Regular cardiac myocyte (primary cell): ENCODE data around the gene LRRC3C. TPM values are rescaled to one million over a fixed set of nuclear protein-coding genes. Genes with fewer than 3 reads are reported as not detected.

ENCODE experiments used
- total RNA-seq: library from RNA; depleted of rRNA; stranded (reverse); fragments of >200 nt; gene quantifications from 2 replicates; pipeline ENCODE4 v1.2.3, GENCODE V29; 2014

Gene LRRC3C, protein sequence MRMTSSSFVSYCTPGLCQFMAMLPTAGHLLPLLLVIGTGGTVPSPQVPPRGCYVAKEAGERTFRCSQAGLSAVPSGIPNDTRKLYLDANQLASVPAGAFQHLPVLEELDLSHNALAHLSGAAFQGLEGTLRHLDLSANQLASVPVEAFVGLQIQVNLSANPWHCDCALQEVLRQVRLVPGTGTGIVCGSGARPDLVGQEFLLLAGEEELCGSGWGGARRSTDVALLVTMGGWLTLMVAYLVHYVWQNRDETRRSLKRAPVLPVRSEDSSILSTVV
- total RNA-seq = not detected in 2 replicates

DNA sequence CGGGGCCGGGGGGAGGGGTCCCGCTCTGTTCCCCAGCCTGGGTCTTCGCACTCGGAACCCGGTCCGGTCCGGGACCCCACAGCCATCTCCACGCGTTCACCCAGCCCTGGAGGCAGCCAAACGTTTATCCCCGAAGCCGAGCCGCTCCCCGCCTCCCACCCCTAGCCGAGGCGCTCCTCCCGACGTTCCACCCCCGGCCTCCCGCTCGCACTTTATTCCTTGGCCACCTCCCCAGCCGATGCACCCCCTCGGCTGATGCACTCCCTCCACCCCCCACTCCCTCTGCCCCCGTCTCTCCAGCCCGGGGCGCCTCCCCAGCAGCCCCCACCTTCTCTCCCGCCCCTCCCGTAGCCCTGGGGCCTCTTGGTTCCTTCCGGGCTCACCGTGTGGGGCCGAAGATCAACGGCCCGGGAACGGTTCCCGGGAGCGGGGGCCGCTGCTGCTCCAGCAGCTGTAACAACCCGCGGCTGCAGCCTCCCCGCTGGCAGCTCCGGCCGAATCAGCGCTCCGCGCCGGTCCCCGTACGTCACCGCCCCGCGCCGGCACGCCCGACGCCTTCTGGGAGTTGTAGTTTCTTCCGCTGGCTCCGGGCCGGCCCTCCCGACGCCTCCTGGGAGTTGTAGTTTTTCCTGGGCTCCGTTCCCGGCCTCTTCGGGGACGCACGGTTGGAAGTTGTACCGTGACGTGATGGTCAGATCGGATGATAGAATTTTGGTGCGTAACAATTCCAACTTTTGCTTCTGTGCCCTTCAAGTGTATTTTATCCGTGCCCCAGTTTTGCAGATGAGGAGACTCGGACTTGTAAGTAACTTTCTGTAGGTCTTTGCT lies at the start of gene LRRC3C, which contains the start of gene ORMDL3:
Gene LRRC3C, plus strand, starts transcription at position 632 of the 828 bp plus-strand sequence. CDS start 13,792 bp downstream, outside the sequence.
Gene ORMDL3, minus strand, starts transcription at position 501 of the 828 bp plus-strand sequence. CDS start 3,398 bp downstream, outside the sequence.

DNA sequence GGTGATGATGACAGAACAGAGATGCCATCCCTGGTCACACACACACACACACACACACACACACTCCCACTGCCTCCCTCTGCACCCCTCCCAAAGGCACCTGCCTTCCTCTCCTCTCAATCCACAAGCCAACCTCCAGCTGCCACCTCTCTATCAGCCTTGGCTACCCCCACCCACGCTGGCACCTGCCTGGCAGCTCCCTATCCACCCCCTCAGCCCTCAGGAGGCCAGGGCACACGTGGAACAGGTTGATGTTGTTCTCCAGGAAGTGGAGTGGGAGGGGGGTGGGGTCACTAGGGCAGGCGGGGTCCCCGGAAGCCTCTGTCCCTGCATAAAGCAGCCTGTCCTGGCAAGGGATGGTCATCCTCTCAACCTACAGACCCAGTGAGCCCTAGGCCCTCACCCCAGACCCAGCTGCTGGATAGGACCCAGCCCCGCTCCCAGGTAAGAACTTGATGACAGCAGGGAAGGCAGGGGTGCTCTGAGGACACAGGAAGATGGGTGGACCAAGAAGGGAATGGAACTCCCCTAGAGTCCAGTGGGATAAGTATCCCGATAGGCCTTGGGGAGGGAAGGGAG lies 35.2 kb downstream of the LRRC3C start, which contains the start of gene GSDMA:
Gene GSDMA, plus strand, starts transcription at position 363 of the 579 bp plus-strand sequence. CDS start 2,684 bp downstream, outside the sequence.

DNA sequence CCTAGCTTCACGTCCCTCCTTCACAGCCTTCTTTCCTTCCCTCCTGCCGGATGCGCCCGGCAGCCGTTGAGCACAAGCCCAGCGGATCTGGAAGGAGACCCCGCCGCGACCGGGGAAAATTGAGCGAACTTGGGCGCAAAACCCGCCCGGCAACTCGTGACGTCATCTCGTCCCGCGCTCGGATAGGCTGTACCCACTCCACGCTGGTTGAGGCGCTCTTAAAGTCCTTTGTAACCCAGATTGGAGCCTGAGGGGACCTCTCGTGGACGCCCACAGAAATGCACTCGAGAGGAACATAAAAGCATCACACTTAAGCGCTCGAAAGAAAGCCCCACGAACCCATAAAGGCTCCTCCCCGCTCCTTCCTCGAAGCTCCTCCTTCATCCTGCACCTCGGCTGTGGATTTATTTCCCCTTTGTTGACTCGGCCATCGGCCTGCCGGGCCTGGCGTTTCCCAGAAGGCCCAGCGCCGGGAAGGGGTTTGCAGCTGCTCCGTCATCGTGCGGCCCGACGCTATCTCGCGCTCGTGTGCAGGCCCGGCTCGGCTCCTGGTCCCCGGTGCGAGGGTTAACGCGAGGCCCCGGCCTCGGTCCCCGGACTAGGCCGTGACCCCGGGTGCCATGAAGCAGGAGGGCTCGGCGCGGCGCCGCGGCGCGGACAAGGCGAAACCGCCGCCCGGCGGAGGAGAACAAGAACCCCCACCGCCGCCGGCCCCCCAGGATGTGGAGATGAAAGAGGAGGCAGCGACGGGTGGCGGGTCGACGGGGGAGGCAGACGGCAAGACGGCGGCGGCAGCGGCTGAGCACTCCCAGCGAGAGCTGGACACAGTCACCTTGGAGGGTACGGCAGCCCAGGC lies 53.0 kb downstream of the LRRC3C start, which contains the start of gene PSMD3:
Gene PSMD3, plus strand, starts transcription at position 457 of the 856 bp plus-strand sequence. Its CDS starts 164 bp downstream, at position 621.

Other genes starting within 250 kb of the LRRC3C start
- 4.2 and 10.7 TPM in 2 replicates for gene PGAP3, start 239.7 kb upstream of the LRRC3C start, total RNA-seq
- gene ERBB2, start 227.7 kb upstream of the LRRC3C start, total RNA-seq = 22.6 and 26.8 TPM in 2 replicates
- gene MIEN1, start 197.2 kb upstream of the LRRC3C start, total RNA-seq = 11.3 and 16.7 TPM in 2 replicates
- under 0.01 TPM in 2 replicates for gene GRB7, start 189.8 kb upstream of the LRRC3C start, total RNA-seq
- gene IKZF3, start 63.4 kb upstream of the LRRC3C start, total RNA-seq = under 0.01 TPM in 1 of 2 replicates, not detected in the other
- not detected in 2 replicates for gene ZPBP2, start 59.5 kb upstream of the LRRC3C start, total RNA-seq
- 3.1 and 15.2 TPM in 2 replicates for gene GSDMB, start 9.1 kb upstream of the LRRC3C start, total RNA-seq
- 58.5 and 136 TPM in 2 replicates for gene ORMDL3, start 131 bp upstream of the LRRC3C start, total RNA-seq
- gene GSDMA, start 35.3 kb downstream of the LRRC3C start, total RNA-seq = under 0.01 TPM in 1 of 2 replicates, not detected in the other
- gene PSMD3, start 53.1 kb downstream of the LRRC3C start, total RNA-seq = 87.9 and 143 TPM in 2 replicates
- 1.3 and 2.8 TPM in 2 replicates for gene CSF3, start 87.7 kb downstream of the LRRC3C start, total RNA-seq
- gene MED24, start 126.7 kb downstream of the LRRC3C start, total RNA-seq = 37.8 and 42.3 TPM in 2 replicates
- gene THRA, start 135.2 kb downstream of the LRRC3C start, total RNA-seq = 21.3 and 34.4 TPM in 2 replicates
- 0.77 and 1.1 TPM in 2 replicates for gene NR1D1, start 172.9 kb downstream of the LRRC3C start, total RNA-seq
- 35.2 and 38.9 TPM in 2 replicates for gene MSL1, start 194.2 kb downstream of the LRRC3C start, total RNA-seq
- 22.6 and 34.3 TPM in 2 replicates for gene CASC3, start 212.8 kb downstream of the LRRC3C start, total RNA-seq
- gene RAPGEFL1, start 249.7 kb downstream of the LRRC3C start, total RNA-seq = 0.77 and 0.85 TPM in 2 replicates